GM19351 (cell line): ENCODE data around the gene TRH.

Experiments used
- ATAC-seq: cut with Tn5 transposase; IDR thresholded peaks from one replicate; pipeline ENCODE4 v1.9.1; 2021; ENCODE audit warnings: mild to moderate bottlenecking, moderate library complexity; ENCODE audit not compliant: unreplicated experiment

Gene TRH, protein sequence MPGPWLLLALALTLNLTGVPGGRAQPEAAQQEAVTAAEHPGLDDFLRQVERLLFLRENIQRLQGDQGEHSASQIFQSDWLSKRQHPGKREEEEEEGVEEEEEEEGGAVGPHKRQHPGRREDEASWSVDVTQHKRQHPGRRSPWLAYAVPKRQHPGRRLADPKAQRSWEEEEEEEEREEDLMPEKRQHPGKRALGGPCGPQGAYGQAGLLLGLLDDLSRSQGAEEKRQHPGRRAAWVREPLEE

GRCh38 chr3:129974564-129974832 is at the start of gene TRH:
TRH (plus strand) TSS chr3:129974720; CDS start chr3:129975817, 1,097 bp downstream.
- no peak for ATAC-seq

GRCh38 chr3:129927072-129927471 is 47.4 kb upstream of the TRH start:
- ATAC-seq, result no peak

- ATAC-seq, result no peak
These were observed 45.1 kb upstream of the TRH start for GRCh38 chr3:129929383-129929782.

GRCh38 chr3:129933471-129933870 is 41.0 kb upstream of the TRH start:
- no peak for ATAC-seq

DNA sequence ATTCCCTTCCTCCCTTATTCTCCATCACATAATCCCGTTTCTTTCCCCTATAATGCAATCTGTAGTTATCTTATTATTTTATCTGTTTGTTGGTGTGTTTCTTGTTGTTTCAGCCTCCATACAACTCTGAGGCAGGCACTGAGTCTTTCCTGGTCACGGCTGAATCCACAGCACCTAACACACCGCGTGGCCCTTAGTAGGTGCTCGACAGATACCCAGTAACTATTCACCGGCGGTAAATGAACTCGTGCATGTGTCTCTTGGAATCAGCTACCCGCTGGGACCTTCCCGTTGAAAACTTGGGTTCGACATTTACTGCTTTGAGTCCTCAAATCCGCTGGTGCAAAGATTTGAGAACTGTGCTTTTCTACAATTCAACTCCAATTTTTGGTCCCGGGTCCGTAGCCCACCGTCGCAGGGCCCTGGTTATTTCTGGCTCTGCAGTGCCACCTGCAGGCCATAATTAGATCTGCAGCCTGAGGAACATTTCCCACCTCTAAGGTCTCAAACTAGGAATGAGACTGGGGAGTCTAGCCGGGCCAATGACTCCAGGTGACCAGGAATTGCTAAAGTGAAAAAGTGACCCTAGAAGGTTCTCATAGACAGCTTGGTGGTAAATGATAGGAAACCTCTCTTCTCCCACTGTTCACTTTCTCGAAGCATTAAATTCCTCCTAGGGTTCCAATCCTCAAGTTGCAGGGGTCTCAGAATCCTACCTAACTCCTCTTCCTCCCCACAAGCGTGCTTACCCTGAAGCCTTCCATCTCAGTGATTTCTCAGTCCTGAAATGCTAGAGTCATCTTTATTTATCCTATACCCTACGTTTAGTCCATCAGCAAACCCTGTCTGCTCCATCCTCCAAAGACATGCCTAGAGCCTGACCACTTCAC is 40.0 kb upstream of the TRH start:
- no peak for ATAC-seq

DNA sequence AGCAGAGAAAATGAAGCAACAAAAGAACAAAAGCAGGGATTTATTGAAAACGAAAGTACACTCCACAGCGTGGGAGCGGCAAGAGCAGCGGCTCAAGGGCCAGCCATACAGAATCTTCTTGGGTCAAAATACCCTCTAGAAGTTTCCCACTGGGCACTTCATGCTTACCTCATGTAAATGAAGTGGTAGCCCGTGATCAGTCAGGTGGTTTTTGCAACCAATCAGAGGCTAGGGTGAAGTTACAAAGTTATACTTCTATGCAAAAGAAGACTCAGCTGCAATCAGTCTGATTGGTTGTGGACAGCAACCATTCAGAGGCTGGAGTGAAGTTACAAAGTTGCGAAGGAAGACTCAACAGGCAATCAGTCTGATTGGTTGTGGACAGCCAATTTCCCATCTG is 37.8 kb upstream of the TRH start:
- no peak for ATAC-seq

- no peak for ATAC-seq
These were observed 36.8 kb upstream of the TRH start for GRCh38 chr3:129937717-129938116.

DNA sequence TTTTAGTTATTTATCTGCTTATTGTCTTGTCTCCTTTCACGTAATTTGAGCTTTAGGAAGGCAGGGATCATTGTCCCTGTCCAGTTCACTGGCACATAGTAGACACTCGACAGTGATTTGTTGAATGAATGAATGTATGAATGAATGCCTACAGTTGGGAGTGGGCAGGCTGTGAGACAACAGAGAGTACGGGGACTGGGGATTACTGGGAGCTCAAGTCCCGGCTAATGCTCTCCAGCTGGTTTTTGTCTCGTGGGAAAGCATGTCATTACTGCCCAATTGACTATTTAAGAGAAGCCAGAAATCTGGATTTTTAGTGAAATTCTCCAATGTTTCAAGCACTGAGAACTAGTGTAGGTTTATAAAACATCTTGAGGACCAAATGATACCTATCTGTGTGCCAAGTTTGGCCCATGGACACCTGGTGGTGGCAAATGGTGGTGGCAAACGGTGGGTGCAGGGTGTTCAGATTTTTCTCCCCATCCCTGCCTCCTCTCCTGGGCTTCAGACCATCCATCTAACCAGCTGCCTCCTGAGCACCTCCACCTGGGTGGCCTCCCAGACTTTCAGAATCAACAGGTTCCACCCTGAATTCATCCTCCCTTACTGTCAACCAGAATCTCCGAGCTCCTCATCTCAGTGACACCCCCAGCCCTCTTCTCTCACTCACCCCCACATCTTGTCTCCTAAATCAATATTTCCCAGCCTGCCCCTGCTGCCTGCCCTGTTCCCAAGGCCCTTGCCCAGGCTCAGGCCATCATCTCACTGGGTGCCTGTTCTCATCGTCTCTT is 36.2 kb upstream of the TRH start:
- no peak for ATAC-seq

GRCh38 chr3:129940086-129940485 is 34.4 kb upstream of the TRH start:
- no peak for ATAC-seq

DNA sequence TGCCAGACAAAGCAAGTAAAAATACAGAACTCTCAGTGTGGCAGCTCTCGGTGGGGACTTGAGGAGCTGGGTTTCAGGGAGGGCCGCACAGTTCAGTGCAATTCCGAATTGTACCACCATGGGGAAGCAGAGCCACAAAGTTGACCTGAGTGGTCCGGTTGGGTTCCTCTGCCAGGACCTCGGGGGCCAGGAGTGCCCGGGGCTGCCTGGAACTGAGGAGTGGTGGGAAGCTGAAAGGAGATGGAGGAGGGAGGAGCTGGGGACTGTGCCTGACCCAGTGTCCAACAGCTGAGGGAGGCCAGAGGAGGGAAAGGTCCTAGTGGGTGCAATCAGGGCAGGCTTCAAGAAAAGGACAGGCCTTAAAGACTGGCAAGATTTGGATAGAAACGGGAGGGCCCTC is 32.2 kb upstream of the TRH start:
- ATAC-seq, result no peak

DNA sequence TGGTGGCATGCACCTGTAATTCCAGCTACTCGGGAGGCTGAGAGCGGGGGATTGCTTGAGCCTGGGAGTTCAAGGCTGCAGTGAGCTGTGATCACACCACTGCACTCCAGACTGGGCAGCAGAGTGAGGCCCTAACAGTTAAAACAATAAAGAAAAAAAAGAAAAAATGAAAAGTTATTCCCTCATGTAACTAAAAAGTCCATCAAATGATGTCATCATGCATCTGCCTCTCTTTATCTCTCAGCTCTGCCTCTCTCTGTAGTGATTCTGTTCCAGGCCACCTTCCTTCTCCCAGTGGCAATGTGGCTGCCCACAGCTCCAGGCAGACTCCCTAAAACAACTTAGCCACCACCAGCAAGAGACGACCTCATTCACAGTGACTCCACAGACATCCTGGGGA is 31.5 kb upstream of the TRH start:
- ATAC-seq, result no peak

- no peak for ATAC-seq
These were observed 29.8 kb upstream of the TRH start for GRCh38 chr3:129944709-129945108.

- ATAC-seq, result no peak
These were observed 26.8 kb upstream of the TRH start for GRCh38 chr3:129947538-129948240.

DNA sequence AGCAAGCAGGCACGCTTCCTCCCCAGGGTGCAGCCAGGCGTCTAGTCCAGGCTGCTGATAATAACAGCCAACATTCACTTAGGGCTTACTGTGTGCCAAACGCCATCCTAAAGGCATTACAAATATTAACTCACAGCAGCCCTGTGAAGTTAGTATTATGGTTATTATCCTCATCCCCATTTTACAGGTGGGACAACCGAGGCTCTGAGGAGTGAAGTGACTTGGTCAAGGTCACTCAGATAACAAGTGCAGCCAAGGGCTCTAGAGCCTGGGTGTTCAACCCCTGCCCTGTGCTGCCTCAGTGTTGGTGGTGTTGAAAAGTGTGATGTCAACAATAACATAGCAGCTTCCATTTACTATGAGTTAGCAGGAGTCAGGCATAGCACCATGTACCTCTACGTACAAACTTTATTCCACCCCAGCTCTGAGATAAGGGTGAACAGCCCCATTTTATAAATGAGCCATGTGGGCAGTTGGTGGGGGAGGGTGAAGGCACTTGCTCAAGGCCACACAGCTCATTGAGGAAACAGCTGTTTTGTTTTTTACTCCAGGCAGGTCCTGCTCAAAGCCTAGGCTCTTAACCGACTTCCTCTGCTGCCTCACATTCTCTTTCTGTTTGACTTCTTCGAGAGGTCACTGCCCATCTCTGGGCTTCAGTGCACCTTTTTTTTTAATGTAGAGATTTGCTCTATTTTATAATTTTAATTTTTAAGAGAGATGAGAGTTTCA is 24.0 kb upstream of the TRH start:
- ATAC-seq, result no peak

DNA sequence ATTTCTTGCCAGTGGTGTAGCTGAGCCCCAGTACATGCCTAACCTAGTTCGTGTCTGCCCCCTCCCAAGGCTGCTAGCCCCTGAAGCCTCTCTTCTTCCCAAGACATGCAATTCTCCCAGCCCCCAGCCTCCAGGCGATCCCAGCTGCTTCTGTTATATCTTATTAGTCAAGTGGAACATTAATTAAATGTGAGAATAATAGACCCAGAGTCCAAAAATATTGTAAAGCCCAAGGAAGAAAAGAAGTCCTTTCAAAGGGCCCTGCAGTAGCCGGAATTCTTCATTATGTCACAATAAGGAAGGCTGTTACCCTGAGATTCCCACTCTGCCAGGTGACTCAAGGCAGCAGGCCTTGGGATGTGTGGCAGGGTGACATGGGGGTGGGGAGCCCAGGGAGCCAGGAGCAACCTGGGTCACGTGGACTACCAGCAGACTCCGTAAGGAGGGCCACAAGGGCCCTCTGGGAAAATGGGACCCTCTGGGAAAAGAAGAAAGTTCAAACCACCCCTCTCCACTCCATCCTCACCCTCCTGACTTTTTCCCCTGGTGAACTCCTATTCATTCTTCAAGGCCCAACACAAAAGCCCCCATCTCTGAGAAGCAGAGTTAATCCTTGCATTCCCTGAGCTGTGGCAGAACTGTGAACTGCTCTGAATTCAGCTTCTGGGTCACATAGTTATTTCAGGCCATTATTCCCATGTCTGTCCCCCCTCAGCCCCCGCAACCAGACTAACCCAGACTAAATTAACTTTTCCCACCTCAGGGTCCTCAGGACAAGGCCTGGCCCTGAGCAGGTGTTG is 21.8 kb upstream of the TRH start:
- ATAC-seq, result no peak

DNA sequence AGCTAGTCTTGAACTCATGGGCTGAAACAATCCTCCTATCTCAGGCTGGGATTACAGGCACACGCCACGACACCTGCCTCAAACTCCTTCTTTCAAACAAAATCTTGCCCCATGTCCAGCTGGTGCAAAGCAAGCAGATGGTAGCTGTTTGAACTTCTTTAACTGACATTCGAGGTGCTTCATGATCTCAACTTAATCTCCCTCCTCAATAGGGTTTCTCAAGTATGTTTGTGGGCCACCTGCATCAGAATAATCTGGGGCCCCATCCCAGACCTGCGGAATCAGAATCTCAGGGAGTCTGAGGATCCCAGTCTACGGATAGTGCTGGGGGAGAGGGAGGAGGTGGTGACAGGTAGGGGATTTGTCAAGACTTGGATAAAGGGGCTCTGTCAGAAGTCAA is 20.9 kb upstream of the TRH start:
- no peak for ATAC-seq

GRCh38 chr3:129954514-129954913 is 20.0 kb upstream of the TRH start:
- ATAC-seq, result no peak

DNA sequence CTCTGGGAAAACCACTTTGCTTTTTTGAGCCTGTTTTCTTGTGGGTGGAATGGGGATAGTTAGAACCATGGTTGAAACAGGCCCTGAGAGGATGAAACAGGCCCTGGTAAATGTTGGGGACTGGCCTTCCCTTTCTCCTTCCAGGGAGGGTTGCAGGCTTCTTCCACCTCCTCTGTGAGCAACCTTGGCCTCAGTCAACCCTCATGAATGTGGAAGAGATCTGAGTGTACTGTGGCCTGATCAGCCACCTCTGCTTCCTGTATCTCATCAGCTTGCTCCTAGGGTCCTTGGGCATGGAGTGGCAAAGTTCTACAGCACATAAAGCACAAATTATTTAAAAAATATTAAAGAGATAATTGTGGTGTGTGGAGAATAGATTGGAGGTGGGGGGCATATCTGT is 17.6 kb upstream of the TRH start:
- no peak for ATAC-seq

DNA sequence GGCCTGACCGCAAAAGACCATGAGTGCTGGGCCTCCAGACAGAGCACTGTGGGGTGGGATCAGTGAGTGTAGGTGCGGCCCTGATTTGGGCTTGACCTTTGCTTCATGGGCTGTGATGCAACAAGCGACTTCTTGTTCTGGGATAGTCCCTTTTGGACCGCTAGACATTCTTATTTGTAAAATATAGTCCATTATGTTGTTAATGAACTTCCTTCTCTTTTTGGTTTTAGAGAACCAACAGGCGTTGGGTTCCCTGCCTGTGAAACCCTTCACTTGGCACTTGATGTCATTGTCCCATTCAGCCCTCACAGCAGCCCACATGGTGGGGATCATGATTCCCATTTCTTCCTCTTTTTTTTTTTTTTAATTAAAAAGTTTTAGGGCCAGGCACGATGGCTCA is 15.8 kb upstream of the TRH start:
- ATAC-seq, result no peak

GRCh38 chr3:129961141-129961541 is 13.4 kb upstream of the TRH start:
- no peak for ATAC-seq
